A549 (cell line): ENCODE results near the gene ZNF423. TPM values are rescaled to one million over a fixed set of nuclear protein-coding genes. Genes with fewer than 3 reads are reported as not detected.
A peak's percentile ranks its signal among the peaks of the same experiment; 100 is the strongest.

Experiments used
- ATAC-seq, 2 experiments: fragments of 200-7000 bp in 1 of 2; fragments of >200 bp in 1 of 2; cut with Nextera tagmentation in 1 of 2; cut with Tn5 transposase in 1 of 2; 3 replicates each; pipeline versions ENCODE4 v1.8.0 to v1.9.1; 2018 to 2020; ENCODE audit warnings: mild to moderate bottlenecking in 1 of 2, moderate library complexity in 1 of 2
- CTCF ChIA-PET: fragments of 300-600 bp; sonication (Branson Sonifier 250); formaldehyde crosslinking; extraction: SDS; loops from one replicate; lab custom pipeline; 2021; ENCODE audit warnings: antibody characterized with exemption, inconsistent platforms; lab: Yijun Ruan, JAX
- POLR2A ChIA-PET: fragments of 350-600 bp; formaldehyde crosslinking; extraction: SDS; loops from one replicate; lab custom pipeline; 2021; ENCODE audit warnings: antibody characterized with exemption, inconsistent platforms; lab: Yijun Ruan, JAX
- DNase-seq, 2 experiments: peaks; one replicate each; pipeline versions ENCODE4 v3.0.0 to v3.0.0-alpha.2; 2011 to 2016; ENCODE audit warnings: low read depth in 1 of 2, low spot score in 1 of 2
- FAIRE-seq: peaks from 2 replicates; lab custom pipeline; 2011; peaks lifted over from hg19 to GRCh38; lab: Jason Lieb, UNC
- H3K27ac ChIP-seq, 2 experiments: fragments of >200 bp; sonication (Bioruptor Twin); formaldehyde crosslinking; 3 replicates each; pipeline ENCODE4 v1.5.1; 2016 to 2017
- H3K4me1 ChIP-seq: fragments of >200 bp; sonication (Bioruptor Twin); formaldehyde crosslinking; 3 replicates; pipeline ENCODE4 v1.6.1; 2016
- H3K4me2 ChIP-seq: fragments of >200 bp; sonication (Bioruptor Twin); formaldehyde crosslinking; 3 replicates; pipeline ENCODE4 v1.6.1; 2016
- H3K4me3 ChIP-seq: fragments of >200 bp; sonication (Bioruptor Twin); formaldehyde crosslinking; 3 replicates; pipeline ENCODE4 v1.5.1; 2016
- H3K9me3 ChIP-seq: fragments of >200 bp; sonication (Bioruptor Twin); formaldehyde crosslinking; 3 replicates; pipeline ENCODE4 v1.6.1; 2016
- CBX2 ChIP-seq: fragments of 200-600 bp; sonication (generic); IDR thresholded peaks from 2 replicates; pipeline ENCODE4 v1.6.1; 2016; ENCODE audit warnings: low read depth, mild to moderate bottlenecking, borderline replicate concordance
- CHD4 ChIP-seq: fragments of 200-600 bp; sonication (generic); IDR thresholded peaks from 2 replicates; pipeline ENCODE4 v1.6.1; 2016; ENCODE audit warnings: antibody characterized with exemption, mild to moderate bottlenecking, borderline replicate concordance
- EHMT2 ChIP-seq: fragments of 200-600 bp; sonication (generic); IDR thresholded peaks from 2 replicates; pipeline ENCODE4 v1.6.1; 2016; ENCODE audit warnings: antibody characterized with exemption, low read depth, mild to moderate bottlenecking, moderate library complexity
- FOXS1 ChIP-seq: fragments of 250-450 bp; sonication (Bioruptor Pico); IDR thresholded peaks from 2 replicates; pipeline ENCODE4 v1.5.0; 2020; ENCODE audit warnings: mild to moderate bottlenecking, moderate library complexity
- HDAC2 ChIP-seq: fragments of 200-600 bp; sonication (generic); IDR thresholded peaks from 2 replicates; pipeline ENCODE4 v1.6.1; 2016
- HOXB13 ChIP-seq: fragments of 250-450 bp; sonication (Bioruptor Pico); IDR thresholded peaks from 2 replicates; pipeline ENCODE4 v1.5.0; 2020; ENCODE audit warnings: low read depth, mild to moderate bottlenecking, moderate library complexity
- HOXB5 ChIP-seq: fragments of 250-450 bp; sonication (Bioruptor Pico); IDR thresholded peaks from 2 replicates; pipeline ENCODE4 v1.5.0; 2020; ENCODE audit warnings: mild to moderate bottlenecking, moderate library complexity
- NPAS2 ChIP-seq: fragments of 250-450 bp; sonication (Bioruptor Pico); IDR thresholded peaks from 2 replicates; pipeline ENCODE4 v1.8.0; 2022; ENCODE audit warnings: mild to moderate bottlenecking, moderate library complexity, borderline replicate concordance
- POLR2A ChIP-seq: IDR thresholded peaks from 2 replicates; pipeline ENCODE4 v1.6.1; 2012; ENCODE audit warnings: mild to moderate bottlenecking, low read length
- POLR2AphosphoS2 ChIP-seq: conservative IDR thresholded peaks from 2 replicates; pipeline ENCODE4 v1.6.1; 2012; ENCODE audit warnings: low read length, improper control_type of control experiment, inconsistent platforms
- RFX5 ChIP-seq: fragments of 450-650 bp; IDR thresholded peaks from 2 replicates; pipeline ENCODE4 v1.7.1; 2014; ENCODE audit warnings: antibody characterized with exemption, mild to moderate bottlenecking, moderate library complexity
- RNF2 ChIP-seq: fragments of 200-600 bp; sonication (generic); IDR thresholded peaks from 2 replicates; pipeline ENCODE4 v1.6.1; 2016; ENCODE audit warnings: low read depth, mild to moderate bottlenecking, antibody characterized with exemption, moderate library complexity, borderline replicate concordance
- SMC3 ChIP-seq: fragments of >200 bp; sonication (Bioruptor Twin); formaldehyde crosslinking; IDR thresholded peaks from 3 replicates; pipeline ENCODE4 v1.6.1; 2018; ENCODE audit warnings: inconsistent platforms
- ZC3H11A ChIP-seq: fragments of 450-650 bp; IDR thresholded peaks from 2 replicates; pipeline ENCODE4 v1.6.1; 2014; ENCODE audit warnings: antibody characterized with exemption, mild to moderate bottlenecking
- ZFP36 ChIP-seq: fragments of 450-650 bp; IDR thresholded peaks from 2 replicates; pipeline ENCODE4 v1.6.1; 2014; ENCODE audit warnings: borderline replicate concordance; ENCODE audit not compliant: partially characterized antibody
- ZSCAN20 ChIP-seq: fragments of 250-450 bp; sonication (Bioruptor Pico); IDR thresholded peaks from 2 replicates; pipeline ENCODE4 v1.8.0; 2022; ENCODE audit warnings: mild to moderate bottlenecking, moderate library complexity
- WGBS: methylation state at CpG from one replicate; pipeline ENCODE4 v1.1.6; 2017; ENCODE audit errors: missing lambda C conversion rate; 5-methylcytosine and 5-hydroxymethylcytosine counted together
- polyA plus RNA-seq, 4 experiments: library from polyadenylated mRNA; depleted of rRNA in 3 of 4; stranded (reverse); fragments of >200 nt; fragmentation: RNase III in 1 of 4; extraction: RNeasy Plus Mini Kit Qiagen cat#74134 plus additional on column Dnase treatment in 1 of 4; gene quantifications; 2 replicates in 3 of 4; 3 replicates in 1 of 4; pipeline ENCODE4 v1.2.3, GENCODE V29; 2011 to 2017
- TF ChIP-seq, protein P1 (sequence below): fragments of 200-600 bp; sonication (generic); IDR thresholded peaks from 2 replicates; pipeline ENCODE4 v1.6.1; 2016; ENCODE audit warnings: antibody characterized with exemption, mild to moderate bottlenecking, moderate library complexity
- TF ChIP-seq, protein P2 (sequence below): fragments of >200 bp; sonication (Bioruptor Twin); formaldehyde crosslinking; IDR thresholded peaks from 3 replicates; pipeline ENCODE4 v1.5.1; 2016
- TF ChIP-seq, protein P3 (sequence below): IDR thresholded peaks from 2 replicates; pipeline ENCODE4 v1.6.1; 2012
- TF ChIP-seq, protein P4 (sequence below): fragments of 250-450 bp; sonication (Bioruptor Pico); IDR thresholded peaks from 2 replicates; pipeline ENCODE4 v1.5.0; 2020; ENCODE audit warnings: low read depth, mild to moderate bottlenecking, moderate library complexity
- TF ChIP-seq, protein P5 (sequence below): IDR thresholded peaks from 2 replicates; pipeline ENCODE4 v1.6.1; 2012; ENCODE audit warnings: low read depth, borderline replicate concordance
- TF ChIP-seq, protein P6 (sequence below): fragments of 450-650 bp; IDR thresholded peaks from 2 replicates; pipeline ENCODE4 v1.6.1; 2014; ENCODE audit warnings: antibody characterized with exemption

Gene ZNF423
- polyA plus RNA-seq, 2 of the 4 experiments (the other 2 are of a cell fraction) = 0.04 to 0.10 TPM

DNA sequence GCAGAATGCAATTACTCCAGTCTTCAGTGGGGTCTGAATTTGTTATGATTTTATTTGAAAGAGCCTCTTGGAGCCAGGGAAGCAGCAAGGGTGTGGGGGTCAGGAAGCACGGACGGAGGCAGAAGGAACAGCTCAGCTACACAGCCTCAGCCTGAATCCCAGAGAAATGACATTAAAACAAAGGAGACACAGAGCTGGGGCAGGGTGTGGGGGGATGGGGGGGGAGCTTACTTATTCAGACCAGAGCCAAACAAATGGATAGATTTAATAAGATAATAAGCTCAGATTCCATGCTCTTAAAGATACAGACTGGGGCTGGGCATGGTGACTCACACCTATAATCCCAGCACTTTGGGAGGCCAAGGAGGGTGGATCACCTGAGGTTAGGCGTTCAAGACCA, 195.3 kb downstream of the ZNF423 start:
- H3K27ac ChIP-seq = no peak overlapping the region
- DNase-seq = no peak
- H3K4me3 ChIP-seq = no peak overlapping the region
- WGBS = 42% methylated on average over 3 of the region's 3 CpGs
- H3K4me1 ChIP-seq = no peaks in the 10 kb centered on the region
- TF ChIP-seq, protein P1, sequence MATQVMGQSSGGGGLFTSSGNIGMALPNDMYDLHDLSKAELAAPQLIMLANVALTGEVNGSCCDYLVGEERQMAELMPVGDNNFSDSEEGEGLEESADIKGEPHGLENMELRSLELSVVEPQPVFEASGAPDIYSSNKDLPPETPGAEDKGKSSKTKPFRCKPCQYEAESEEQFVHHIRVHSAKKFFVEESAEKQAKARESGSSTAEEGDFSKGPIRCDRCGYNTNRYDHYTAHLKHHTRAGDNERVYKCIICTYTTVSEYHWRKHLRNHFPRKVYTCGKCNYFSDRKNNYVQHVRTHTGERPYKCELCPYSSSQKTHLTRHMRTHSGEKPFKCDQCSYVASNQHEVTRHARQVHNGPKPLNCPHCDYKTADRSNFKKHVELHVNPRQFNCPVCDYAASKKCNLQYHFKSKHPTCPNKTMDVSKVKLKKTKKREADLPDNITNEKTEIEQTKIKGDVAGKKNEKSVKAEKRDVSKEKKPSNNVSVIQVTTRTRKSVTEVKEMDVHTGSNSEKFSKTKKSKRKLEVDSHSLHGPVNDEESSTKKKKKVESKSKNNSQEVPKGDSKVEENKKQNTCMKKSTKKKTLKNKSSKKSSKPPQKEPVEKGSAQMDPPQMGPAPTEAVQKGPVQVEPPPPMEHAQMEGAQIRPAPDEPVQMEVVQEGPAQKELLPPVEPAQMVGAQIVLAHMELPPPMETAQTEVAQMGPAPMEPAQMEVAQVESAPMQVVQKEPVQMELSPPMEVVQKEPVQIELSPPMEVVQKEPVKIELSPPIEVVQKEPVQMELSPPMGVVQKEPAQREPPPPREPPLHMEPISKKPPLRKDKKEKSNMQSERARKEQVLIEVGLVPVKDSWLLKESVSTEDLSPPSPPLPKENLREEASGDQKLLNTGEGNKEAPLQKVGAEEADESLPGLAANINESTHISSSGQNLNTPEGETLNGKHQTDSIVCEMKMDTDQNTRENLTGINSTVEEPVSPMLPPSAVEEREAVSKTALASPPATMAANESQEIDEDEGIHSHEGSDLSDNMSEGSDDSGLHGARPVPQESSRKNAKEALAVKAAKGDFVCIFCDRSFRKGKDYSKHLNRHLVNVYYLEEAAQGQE = no peak
- H3K4me2 ChIP-seq = no peak overlapping the region
- no peak for FAIRE-seq
- POLR2A ChIA-PET = no interaction called here
- no peak for ATAC-seq
- CTCF ChIA-PET = no interaction called here
- H3K9me3 ChIP-seq = no peaks in the 10 kb centered on the region

DNA sequence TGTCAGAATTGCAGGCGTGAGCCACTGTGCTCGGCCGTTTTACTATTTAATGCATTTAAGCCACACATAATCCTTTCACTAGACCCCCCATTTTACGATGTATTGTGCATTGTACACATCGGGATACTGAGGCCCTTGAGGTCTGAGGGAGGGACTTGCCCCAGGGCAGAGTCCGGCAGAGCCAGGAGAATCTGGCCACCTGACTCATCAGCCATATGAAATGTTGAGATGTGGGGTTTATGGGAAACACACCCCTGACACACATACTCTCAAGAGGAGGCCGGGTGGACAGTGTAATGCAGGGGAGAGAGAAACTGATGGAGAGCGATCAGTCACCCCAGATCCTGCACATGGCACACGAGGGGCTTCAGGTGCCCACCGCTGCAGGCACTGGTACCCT, 196.6 kb downstream of the ZNF423 start:
- ChIA-PET POLR2A (no interaction called here), CTCF (no interaction called here)
- no peak for DNase-seq
- no peak for TF ChIP-seq CBX2
- TF ChIP-seq ZC3H11A = no peak
- no peak for TF ChIP-seq RNF2
- TF ChIP-seq POLR2A = no peak
- TF ChIP-seq, protein P2, sequence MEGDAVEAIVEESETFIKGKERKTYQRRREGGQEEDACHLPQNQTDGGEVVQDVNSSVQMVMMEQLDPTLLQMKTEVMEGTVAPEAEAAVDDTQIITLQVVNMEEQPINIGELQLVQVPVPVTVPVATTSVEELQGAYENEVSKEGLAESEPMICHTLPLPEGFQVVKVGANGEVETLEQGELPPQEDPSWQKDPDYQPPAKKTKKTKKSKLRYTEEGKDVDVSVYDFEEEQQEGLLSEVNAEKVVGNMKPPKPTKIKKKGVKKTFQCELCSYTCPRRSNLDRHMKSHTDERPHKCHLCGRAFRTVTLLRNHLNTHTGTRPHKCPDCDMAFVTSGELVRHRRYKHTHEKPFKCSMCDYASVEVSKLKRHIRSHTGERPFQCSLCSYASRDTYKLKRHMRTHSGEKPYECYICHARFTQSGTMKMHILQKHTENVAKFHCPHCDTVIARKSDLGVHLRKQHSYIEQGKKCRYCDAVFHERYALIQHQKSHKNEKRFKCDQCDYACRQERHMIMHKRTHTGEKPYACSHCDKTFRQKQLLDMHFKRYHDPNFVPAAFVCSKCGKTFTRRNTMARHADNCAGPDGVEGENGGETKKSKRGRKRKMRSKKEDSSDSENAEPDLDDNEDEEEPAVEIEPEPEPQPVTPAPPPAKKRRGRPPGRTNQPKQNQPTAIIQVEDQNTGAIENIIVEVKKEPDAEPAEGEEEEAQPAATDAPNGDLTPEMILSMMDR = no peak
- TF ChIP-seq HOXB13 = no peak
- TF ChIP-seq, protein P1 = no peak
- TF ChIP-seq POLR2AphosphoS2 = no peak
- no peak for TF ChIP-seq SMC3
- no peak for TF ChIP-seq EHMT2
- Histone ChIP-seq H3K4me1 (no peaks in the 10 kb centered on the region), H3K27ac (no peak overlapping the region), H3K9me3 (no peaks in the 10 kb centered on the region), H3K4me2 (no peak overlapping the region), H3K4me3 (no peak overlapping the region)
- WGBS = 31% methylated on average over 9 of the region's 10 CpGs
- FAIRE-seq = no peak
- ATAC-seq = no peak

DNA sequence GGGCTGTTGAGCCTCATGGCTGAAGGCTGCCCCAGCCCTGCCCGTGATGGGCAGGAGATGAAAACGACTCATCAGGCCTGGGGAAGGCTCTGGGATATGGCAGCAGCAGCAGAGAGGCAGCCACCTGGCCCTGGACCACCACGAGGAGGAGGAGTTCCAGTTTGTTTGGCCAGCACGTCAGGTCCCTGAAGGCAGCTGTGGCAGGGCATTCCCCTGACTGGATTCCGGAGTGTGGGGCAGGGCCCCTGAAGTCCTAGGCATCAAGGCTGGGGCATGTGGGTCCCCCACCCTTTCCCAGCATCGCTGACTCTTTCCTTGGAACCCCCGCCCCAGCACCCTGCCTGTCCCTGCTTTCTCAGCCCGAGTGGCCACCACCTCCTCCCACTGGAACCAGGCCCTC, 197.4 kb downstream of the ZNF423 start:
- Histone ChIP-seq H3K4me1 (no peaks in the 10 kb centered on the region), H3K27ac (no peak overlapping the region), H3K9me3 (no peaks in the 10 kb centered on the region), H3K4me2 (no peak overlapping the region), H3K4me3 (no peak overlapping the region)
- no peak for FAIRE-seq
- WGBS = 15% methylated on average over 7 of the region's 8 CpGs
- CTCF ChIA-PET = no interaction called here
- no peak for DNase-seq
- POLR2A ChIA-PET = no interaction called here
- peak in 1 of 2 experiments; percentile 26; a peak in 1 of 6 replicates for ATAC-seq
- TF ChIP-seq, protein P3, sequence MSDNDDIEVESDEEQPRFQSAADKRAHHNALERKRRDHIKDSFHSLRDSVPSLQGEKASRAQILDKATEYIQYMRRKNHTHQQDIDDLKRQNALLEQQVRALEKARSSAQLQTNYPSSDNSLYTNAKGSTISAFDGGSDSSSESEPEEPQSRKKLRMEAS = no peak
- TF ChIP-seq, protein P4, sequence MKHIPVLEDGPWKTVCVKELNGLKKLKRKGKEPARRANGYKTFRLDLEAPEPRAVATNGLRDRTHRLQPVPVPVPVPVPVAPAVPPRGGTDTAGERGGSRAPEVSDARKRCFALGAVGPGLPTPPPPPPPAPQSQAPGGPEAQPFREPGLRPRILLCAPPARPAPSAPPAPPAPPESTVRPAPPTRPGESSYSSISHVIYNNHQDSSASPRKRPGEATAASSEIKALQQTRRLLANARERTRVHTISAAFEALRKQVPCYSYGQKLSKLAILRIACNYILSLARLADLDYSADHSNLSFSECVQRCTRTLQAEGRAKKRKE (CRISPR knock-in tag) = no peak
- TF ChIP-seq HDAC2 = no peak
- no peak for TF ChIP-seq ZSCAN20 (CRISPR knock-in tag)
- TF ChIP-seq ZFP36 = no peak
- no peak for TF ChIP-seq RFX5
- TF ChIP-seq, protein P5, sequence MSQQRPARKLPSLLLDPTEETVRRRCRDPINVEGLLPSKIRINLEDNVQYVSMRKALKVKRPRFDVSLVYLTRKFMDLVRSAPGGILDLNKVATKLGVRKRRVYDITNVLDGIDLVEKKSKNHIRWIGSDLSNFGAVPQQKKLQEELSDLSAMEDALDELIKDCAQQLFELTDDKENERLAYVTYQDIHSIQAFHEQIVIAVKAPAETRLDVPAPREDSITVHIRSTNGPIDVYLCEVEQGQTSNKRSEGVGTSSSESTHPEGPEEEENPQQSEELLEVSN = no peak
- no peak for TF ChIP-seq SMC3
- TF ChIP-seq POLR2AphosphoS2 = no peak
- TF ChIP-seq, protein P6, sequence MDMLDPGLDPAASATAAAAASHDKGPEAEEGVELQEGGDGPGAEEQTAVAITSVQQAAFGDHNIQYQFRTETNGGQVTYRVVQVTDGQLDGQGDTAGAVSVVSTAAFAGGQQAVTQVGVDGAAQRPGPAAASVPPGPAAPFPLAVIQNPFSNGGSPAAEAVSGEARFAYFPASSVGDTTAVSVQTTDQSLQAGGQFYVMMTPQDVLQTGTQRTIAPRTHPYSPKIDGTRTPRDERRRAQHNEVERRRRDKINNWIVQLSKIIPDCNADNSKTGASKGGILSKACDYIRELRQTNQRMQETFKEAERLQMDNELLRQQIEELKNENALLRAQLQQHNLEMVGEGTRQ = no peak
- no peak for TF ChIP-seq HOXB13
- no peak for TF ChIP-seq FOXS1
- no peak for TF ChIP-seq NPAS2 (CRISPR knock-in tag)
- TF ChIP-seq CHD4 = no peak
- no peak for TF ChIP-seq HOXB5 (CRISPR knock-in tag)
- no peak for TF ChIP-seq RNF2
